Stimulated activated naive CD8-positive, alpha-beta T cell treated with anti-CD3 and anti-CD28 coated beads, Interleukin-15, Interleukin-2, amounts not matched to agents 100 ng/mL and 50 ng/mL, for 24 hours (primary cell): Measurements from ENCODE around the gene PKN2.
"Not testable (repeated sequence)": the region's sequence is repeated elsewhere in the genome, so short reads cannot be mapped to it uniquely, and the experiment has no call there.

Experiments
- H3K27ac Mint-ChIP-seq: one replicate; pipeline ENCODE4 v1.8.0; 2021; ENCODE audit warnings: mild to moderate bottlenecking, mixed read lengths
- H3K27me3 Mint-ChIP-seq: one replicate; pipeline ENCODE4 v1.8.0; 2021; ENCODE audit warnings: mixed read lengths
- H3K36me3 Mint-ChIP-seq: one replicate; pipeline ENCODE4 v1.8.0; 2021; ENCODE audit warnings: low read depth, mixed read lengths
- H3K4me1 Mint-ChIP-seq: one replicate; pipeline ENCODE4 v1.8.0; 2021; ENCODE audit warnings: low read depth, mixed read lengths
- H3K4me3 Mint-ChIP-seq: one replicate; pipeline ENCODE4 v1.8.0; 2021; ENCODE audit warnings: mild to moderate bottlenecking, mixed read lengths
- H3K9me3 Mint-ChIP-seq: one replicate; pipeline ENCODE4 v1.8.0; 2021; ENCODE audit warnings: mixed read lengths

Gene PKN2

DNA sequence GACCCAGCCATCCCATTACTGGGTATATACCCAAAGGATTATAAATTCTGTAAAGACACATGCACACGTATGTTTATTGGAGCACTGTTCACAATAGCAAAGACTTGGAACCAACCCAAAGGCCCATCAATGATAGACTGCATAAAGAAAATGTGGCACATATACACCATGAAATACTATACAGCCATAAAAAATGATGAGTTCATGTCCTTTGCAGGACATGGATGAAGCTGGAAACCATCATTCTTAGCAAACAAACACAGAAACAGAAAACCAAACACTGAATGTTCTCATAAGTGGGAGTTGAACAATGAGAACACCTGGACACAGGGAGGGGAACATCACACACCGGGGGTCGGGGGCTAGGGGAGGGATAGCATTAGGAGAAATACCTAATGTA lies 135.6 kb downstream of the PKN2 start:
- not testable (repeated sequence) for H3K4me3 Mint-ChIP-seq, H3K27ac Mint-ChIP-seq, H3K9me3 Mint-ChIP-seq, H3K27me3 Mint-ChIP-seq, H3K4me1 Mint-ChIP-seq
- peaks cover 42% of the 10 kb centered on the region for H3K36me3 Mint-ChIP-seq

DNA sequence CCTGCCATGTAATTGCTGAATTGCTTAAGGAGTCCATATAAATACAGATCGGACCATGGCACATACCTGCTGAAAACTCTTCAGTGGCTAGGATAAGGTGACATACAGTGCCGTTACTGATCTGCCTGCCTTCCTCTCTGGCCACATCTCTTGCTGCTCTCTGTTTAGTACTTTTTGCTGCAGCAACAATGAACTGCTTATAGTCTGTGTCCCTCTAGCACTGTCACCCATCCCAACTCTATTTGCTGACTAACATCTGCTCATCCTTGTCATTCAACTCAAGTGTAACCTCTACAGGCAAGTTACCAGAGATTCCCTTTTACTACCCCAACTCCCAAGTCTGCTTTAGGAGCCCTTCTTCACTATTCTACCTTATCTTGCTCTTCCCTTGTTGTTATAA lies 141.6 kb downstream of the PKN2 start:
- Mint-ChIP-seq H3K4me3 (no peak overlapping the region), H3K9me3 (no peaks in the 10 kb centered on the region), H3K27me3 (no peaks in the 10 kb centered on the region), H3K27ac (no peak overlapping the region), H3K36me3 (peaks cover 24% of the 10 kb centered on the region), H3K4me1 (no peaks in the 10 kb centered on the region)

GRCh38 chr1:88847643-88848042 lies 163.6 kb downstream of the PKN2 start:
- peaks cover 19% of the 10 kb centered on the region for H3K36me3 Mint-ChIP-seq
- no peaks in the 10 kb centered on the region for H3K27me3 Mint-ChIP-seq
- no peak overlapping the region for H3K27ac Mint-ChIP-seq
- no peaks in the 10 kb centered on the region for H3K9me3 Mint-ChIP-seq
- peaks cover 12% of the 10 kb centered on the region for H3K4me1 Mint-ChIP-seq
- H3K4me3 Mint-ChIP-seq, result no peak overlapping the region

DNA sequence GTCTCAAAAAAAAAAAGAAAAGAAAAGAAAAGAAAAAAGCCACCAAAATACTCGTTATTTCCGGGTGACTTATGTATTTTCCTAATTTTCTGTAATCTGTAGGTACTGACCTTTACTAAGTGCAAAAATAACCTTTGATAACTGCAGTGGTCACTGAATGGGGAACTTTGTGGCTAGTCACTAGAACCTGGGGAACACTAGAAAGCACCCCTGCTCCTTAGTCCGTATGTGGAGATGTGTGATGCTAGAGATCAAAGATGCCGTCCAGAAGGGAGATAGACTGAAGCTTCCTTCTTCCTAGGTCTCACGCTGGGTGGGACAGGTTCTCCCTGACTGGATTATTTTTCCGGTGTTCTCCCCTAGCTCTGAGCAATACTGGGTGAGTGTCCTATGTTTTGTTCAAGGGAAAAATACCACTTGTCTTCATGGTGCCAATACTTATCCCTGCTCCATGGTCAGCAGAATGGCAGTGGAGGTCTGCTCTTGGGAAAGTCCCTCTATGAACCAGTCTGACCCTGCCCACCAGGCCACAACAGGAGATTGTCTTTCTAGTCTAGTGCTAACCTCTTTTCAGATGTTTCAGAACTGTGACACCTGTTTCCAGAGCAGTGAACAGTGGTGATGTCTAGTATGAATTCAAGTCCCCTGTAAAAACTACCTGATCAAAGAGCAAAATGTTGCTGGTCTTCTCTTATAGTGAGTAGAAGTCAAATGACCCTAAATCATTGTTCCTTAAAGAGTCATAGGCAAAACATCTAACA lies 167.4 kb downstream of the PKN2 start:
- peaks cover 12% of the 10 kb centered on the region for H3K4me1 Mint-ChIP-seq
- peak overlapping the region; percentile 82 for H3K27ac Mint-ChIP-seq
- no peaks in the 10 kb centered on the region for H3K27me3 Mint-ChIP-seq

GRCh38 chr1:88867743-88868521 lies 183.9 kb downstream of the PKN2 start:
- H3K4me3 Mint-ChIP-seq, result peak overlapping the region; percentile 57
- H3K27me3 Mint-ChIP-seq, result no peaks in the 10 kb centered on the region
- peak overlapping the region; percentile 80 for H3K27ac Mint-ChIP-seq
- peaks cover 16% of the 10 kb centered on the region for H3K36me3 Mint-ChIP-seq
- H3K9me3 Mint-ChIP-seq, result no peaks in the 10 kb centered on the region
- peaks cover 51% of the 10 kb centered on the region for H3K4me1 Mint-ChIP-seq

More for the DNA sequence above, 167.4 kb downstream of the PKN2 start:
- Mint-ChIP-seq H3K36me3 (peaks cover 42% of the 10 kb centered on the region), H3K4me3 (no peak overlapping the region), H3K9me3 (no peaks in the 10 kb centered on the region)

- H3K4me1 Mint-ChIP-seq, result peaks cover 58% of the 10 kb centered on the region
- not testable (repeated sequence) for H3K36me3 Mint-ChIP-seq, H3K27me3 Mint-ChIP-seq, H3K27ac Mint-ChIP-seq, H3K4me3 Mint-ChIP-seq, H3K9me3 Mint-ChIP-seq
These were observed 185.6 kb downstream of the PKN2 start for GRCh38 chr1:88869644-88870043.

- Mint-ChIP-seq H3K36me3 (peaks cover 13% of the 10 kb centered on the region), H3K4me1 (peaks cover 40% of the 10 kb centered on the region), H3K9me3 (no peaks in the 10 kb centered on the region), H3K4me3 (no peak overlapping the region), H3K27me3 (no peaks in the 10 kb centered on the region), H3K27ac (no peak overlapping the region)
These were observed 189.8 kb downstream of the PKN2 start for GRCh38 chr1:88873737-88874349.

GRCh38 chr1:88875595-88875994 lies 191.5 kb downstream of the PKN2 start:
- Mint-ChIP-seq H3K27ac (no peak overlapping the region), H3K4me3 (no peak overlapping the region), H3K36me3 (peaks cover 14% of the 10 kb centered on the region), H3K9me3 (no peaks in the 10 kb centered on the region), H3K27me3 (no peaks in the 10 kb centered on the region), H3K4me1 (peaks cover 33% of the 10 kb centered on the region)

- Mint-ChIP-seq H3K27me3 (no peaks in the 10 kb centered on the region), H3K36me3 (peaks cover 18% of the 10 kb centered on the region), H3K4me3 (no peak overlapping the region), H3K9me3 (no peaks in the 10 kb centered on the region), H3K4me1 (peaks cover 38% of the 10 kb centered on the region), H3K27ac (no peak overlapping the region)
These were observed 192.7 kb downstream of the PKN2 start for GRCh38 chr1:88876573-88877365.

DNA sequence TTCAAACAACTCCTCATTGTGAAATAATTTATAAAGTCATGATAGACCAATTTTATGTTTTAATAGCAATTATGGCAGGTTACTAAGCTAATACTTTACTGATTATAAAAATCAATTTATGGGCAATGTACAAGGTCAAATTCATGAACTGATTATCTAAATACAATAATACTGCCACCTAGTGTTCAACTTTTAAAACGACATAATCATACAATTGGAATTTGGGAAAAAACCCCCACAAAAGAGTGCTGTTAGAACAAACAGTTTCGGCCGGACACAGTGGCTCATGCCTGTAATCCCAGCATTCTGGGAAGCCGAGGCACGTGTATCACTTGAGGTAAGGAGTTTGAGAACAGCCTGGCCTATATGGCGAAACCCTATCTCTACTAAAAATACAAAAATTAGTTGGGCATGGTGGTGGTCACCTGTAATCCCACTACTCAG lies 193.3 kb downstream of the PKN2 start:
- Mint-ChIP-seq H3K4me3 (no peak overlapping the region), H3K27me3 (no peaks in the 10 kb centered on the region), H3K9me3 (no peaks in the 10 kb centered on the region), H3K4me1 (peaks cover 42% of the 10 kb centered on the region), H3K27ac (no peak overlapping the region), H3K36me3 (peaks cover 24% of the 10 kb centered on the region)

DNA sequence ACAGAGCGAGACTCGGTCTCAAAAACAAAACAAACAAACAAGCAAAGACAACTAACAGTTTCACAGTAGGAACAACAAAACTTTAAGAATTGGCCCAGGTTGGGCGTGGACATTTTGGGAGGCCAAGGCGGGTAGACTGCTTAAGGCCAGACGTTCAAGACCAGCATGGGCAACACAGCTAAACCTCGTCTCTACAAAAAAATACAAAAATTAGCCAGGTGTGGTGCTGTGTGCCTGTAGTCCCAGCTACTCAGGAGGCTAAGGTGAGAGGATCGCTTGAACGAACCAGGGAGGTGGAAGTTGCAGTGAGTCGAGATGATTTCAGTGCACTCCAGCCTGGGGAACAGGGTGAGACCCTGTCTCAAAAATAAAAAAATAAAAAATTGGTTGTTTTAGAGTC lies 193.8 kb downstream of the PKN2 start:
- Mint-ChIP-seq H3K36me3 (peaks cover 29% of the 10 kb centered on the region), H3K4me1 (peaks cover 42% of the 10 kb centered on the region), H3K27ac (no peak overlapping the region), H3K4me3 (no peak overlapping the region), H3K9me3 (no peaks in the 10 kb centered on the region), H3K27me3 (no peaks in the 10 kb centered on the region)

DNA sequence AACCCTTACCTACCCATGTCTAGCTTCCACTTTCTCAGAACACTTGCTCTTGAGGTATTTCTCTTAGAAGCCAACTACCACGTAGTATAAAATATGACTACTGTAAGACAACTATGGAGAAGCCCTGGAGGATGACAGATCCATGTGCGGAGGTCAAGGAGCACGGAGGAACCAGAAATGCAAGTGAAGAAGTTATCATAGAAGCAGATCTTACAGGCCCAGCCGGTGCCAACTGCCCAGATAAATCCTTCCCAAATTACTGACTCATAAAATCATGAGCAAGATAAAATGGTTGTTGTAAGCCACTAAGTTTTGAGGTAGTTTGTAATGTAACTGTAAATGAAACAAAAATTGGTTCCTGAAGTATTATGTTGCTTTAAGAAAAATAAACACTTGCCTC lies 194.7 kb downstream of the PKN2 start:
- no peaks in the 10 kb centered on the region for H3K9me3 Mint-ChIP-seq
- H3K4me1 Mint-ChIP-seq, result peaks cover 47% of the 10 kb centered on the region
- H3K36me3 Mint-ChIP-seq, result peaks cover 35% of the 10 kb centered on the region
- H3K27ac Mint-ChIP-seq, result peak overlapping the region; percentile 21
- H3K27me3 Mint-ChIP-seq, result no peaks in the 10 kb centered on the region
- H3K4me3 Mint-ChIP-seq, result no peak overlapping the region

- H3K36me3 Mint-ChIP-seq, result peaks cover 46% of the 10 kb centered on the region
- not testable (repeated sequence) for H3K4me3 Mint-ChIP-seq, H3K27me3 Mint-ChIP-seq, H3K9me3 Mint-ChIP-seq
- H3K27ac Mint-ChIP-seq, result peak overlapping the region; percentile 45
- H3K4me1 Mint-ChIP-seq, result peaks cover 33% of the 10 kb centered on the region
These were observed 196.6 kb downstream of the PKN2 start for GRCh38 chr1:88880717-88881116.

- Mint-ChIP-seq H3K27me3 (no peaks in the 10 kb centered on the region), H3K27ac (no peak overlapping the region), H3K9me3 (no peaks in the 10 kb centered on the region), H3K36me3 (peaks cover 68% of the 10 kb centered on the region), H3K4me3 (no peak overlapping the region), H3K4me1 (peaks cover 35% of the 10 kb centered on the region)
These were observed 199.1 kb downstream of the PKN2 start for GRCh38 chr1:88883156-88883555.
